HG03520 (cell line): ENCODE data around the gene CAPN2.

Experiments used
- ATAC-seq: cut with Tn5 transposase; IDR thresholded peaks from one replicate; pipeline ENCODE4 v1.9.1; 2021; ENCODE audit warnings: mild to moderate bottlenecking, moderate library complexity; ENCODE audit not compliant: unreplicated experiment

CAPN2 gene

DNA sequence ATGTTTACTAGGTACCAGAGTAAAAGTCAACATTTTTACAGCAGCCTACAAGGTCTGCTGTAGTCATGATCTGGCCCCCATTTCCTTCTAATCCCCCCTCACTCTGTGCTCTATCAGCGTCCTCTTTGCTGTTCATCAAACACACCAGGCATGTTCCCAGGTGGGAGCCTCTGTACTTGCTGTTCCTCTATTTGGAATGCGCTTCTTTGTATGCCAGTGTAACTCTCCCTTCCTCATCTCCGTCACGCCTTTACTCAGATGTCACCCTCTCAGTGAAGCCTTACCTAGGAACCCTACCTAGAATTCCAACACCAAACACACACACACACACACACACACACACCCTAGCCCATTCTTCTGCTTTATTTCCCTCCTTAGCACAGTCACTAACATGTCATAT, 112.4 kb downstream of the CAPN2 start:
- ATAC-seq = no peak
